H1 (cell line): ENCODE results near the gene SAMM50. TPM values are rescaled to one million over a fixed set of nuclear protein-coding genes. Genes with fewer than 3 reads are reported as not detected.

Experiments used
- CTCF ChIA-PET: fragments of 300-600 bp; sonication (Branson Sonifier 250); formaldehyde crosslinking; loops from one replicate; lab custom pipeline; 2021; ENCODE audit not compliant: partially characterized antibody; lab: Charles Lee
- POLR2A ChIA-PET: fragments of 300-600 bp; sonication (Branson Sonifier 250); formaldehyde crosslinking; loops from one replicate; lab custom pipeline; 2021; ENCODE audit warnings: inconsistent platforms; ENCODE audit not compliant: partially characterized antibody; lab: Charles Lee
- DNase-seq, 2 experiments: peaks; one replicate each; pipeline versions ENCODE4 v3.0.0 to v3.0.0-alpha.2; 2010 to 2022; ENCODE audit warnings: low spot score in 2 of 2, low read depth in 1 of 2, mixed read lengths in 1 of 2
- FAIRE-seq: peaks from 2 replicates; lab custom pipeline; 2011; peaks lifted over from hg19 to GRCh38; lab: Jason Lieb, UNC
- H2AFZ ChIP-seq: 2 replicates; pipeline ENCODE4 v1.8.1; 2012; ENCODE audit warnings: low read length, inconsistent platforms
- H2AK5ac ChIP-seq: 2 replicates; pipeline ENCODE4 v1.6.1; 2013; ENCODE audit warnings: low read depth, low read length
- H2BK120ac ChIP-seq: replicated peaks from 2 replicates; pipeline ENCODE3; 2013; ENCODE audit warnings: low read depth, low read length, inconsistent platforms
- H2BK12ac ChIP-seq: 2 replicates; pipeline ENCODE4 v1.6.1; 2013; ENCODE audit warnings: low read depth, low read length
- H2BK15ac ChIP-seq: 2 replicates; pipeline ENCODE4 v1.6.1; 2013; ENCODE audit warnings: low read length
- H2BK20ac ChIP-seq: 2 replicates; pipeline ENCODE4 v1.6.1; 2013; ENCODE audit warnings: low read length
- H2BK5ac ChIP-seq: 2 replicates; pipeline ENCODE4 v1.6.1; 2013; ENCODE audit warnings: low read depth, low read length
- H3K14ac ChIP-seq: 2 replicates; pipeline ENCODE4 v1.6.1; 2013; ENCODE audit warnings: inconsistent platforms; ENCODE audit not compliant: insufficient read length
- H3K18ac ChIP-seq: 2 replicates; pipeline ENCODE4 v1.6.1; 2013; ENCODE audit warnings: low read length; ENCODE audit errors: extremely low read depth
- H3K23ac ChIP-seq: 2 replicates; pipeline ENCODE4 v1.6.1; 2013; ENCODE audit warnings: inconsistent platforms; ENCODE audit not compliant: insufficient read length
- H3K23me2 ChIP-seq: 2 replicates; pipeline ENCODE4 v1.6.1; 2013; ENCODE audit warnings: low read depth, low read length
- H3K27ac ChIP-seq: 2 replicates; pipeline ENCODE4 v1.6.1; 2011; ENCODE audit warnings: low read depth, low read length, inconsistent platforms
- H3K27me3 ChIP-seq, 4 experiments: replicated peaks in 1 of 4; 1 replicate in 1 of 4; 2 replicates in 3 of 4; pipeline versions ENCODE4 v1.6.1 to v1.8.1; 2011 to 2013; ENCODE audit warnings: low read length in 3 of 4, mild to moderate bottlenecking in 3 of 4, inconsistent platforms in 2 of 4, mixed read lengths in 2 of 4, moderate library complexity in 1 of 4; ENCODE audit not compliant: control insufficient read depth in 3 of 4, insufficient read depth in 3 of 4; ENCODE audit errors: extremely low read depth in 1 of 4
- H3K36me3 ChIP-seq, 4 experiments: 2 replicates each; pipeline versions ENCODE4 v1.6.1 to v1.8.1; 2011 to 2013; ENCODE audit warnings: mild to moderate bottlenecking in 4 of 4, low read length in 3 of 4, moderate library complexity in 2 of 4, control low read depth in 1 of 4, inconsistent platforms in 1 of 4; ENCODE audit not compliant: insufficient read depth in 4 of 4, control insufficient read depth in 2 of 4
- H3K4ac ChIP-seq: replicated peaks from 2 replicates; pipeline ENCODE3; 2013; ENCODE audit warnings: low read length, low read depth, mixed read lengths, inconsistent platforms; ENCODE audit not compliant: insufficient read length
- H3K4me1 ChIP-seq, 4 experiments: replicated peaks in 1 of 4; 1 replicate in 1 of 4; 2 replicates in 3 of 4; pipeline versions ENCODE4 v1.6.1 to v1.8.1; 2011 to 2013; ENCODE audit warnings: low read length in 3 of 4, inconsistent platforms in 2 of 4, mixed read lengths in 1 of 4; ENCODE audit not compliant: insufficient read depth in 4 of 4, control insufficient read depth in 3 of 4
- H3K4me2 ChIP-seq, 2 experiments: 2 replicates each; pipeline versions ENCODE4 v1.6.1 to v1.8.1; 2011 to 2013; ENCODE audit warnings: low read depth in 2 of 2, low read length in 2 of 2, control low read depth in 1 of 2, inconsistent platforms in 1 of 2, mild to moderate bottlenecking in 1 of 2; ENCODE audit not compliant: insufficient read depth in 1 of 2
- H3K4me3 ChIP-seq, 4 experiments: fragments of 200-600, 300-600 bp in 1 of 4; sonication (generic), shearing (Covaris generic), sonication (Bioruptor Twin) in 1 of 4; 2 replicates each; pipeline versions ENCODE4 v1.5.1 to v1.8.1; 2011 to 2016; ENCODE audit warnings: low read length in 4 of 4, low read depth in 3 of 4, control low read depth in 2 of 4, inconsistent platforms in 2 of 4, mild to moderate bottlenecking in 2 of 4, mixed read lengths in 1 of 4, moderate library complexity in 1 of 4; ENCODE audit not compliant: insufficient read depth in 2 of 4; ENCODE audit errors: extremely low read depth in 1 of 4
- H3K56ac ChIP-seq: replicated peaks from 2 replicates; pipeline ENCODE3; 2013; ENCODE audit warnings: low read depth, mild to moderate bottlenecking, mixed read lengths, low read length, inconsistent platforms; ENCODE audit not compliant: insufficient read length
- H3K79me1 ChIP-seq: 2 replicates; pipeline ENCODE4 v1.6.1; 2013; ENCODE audit warnings: low read depth, low read length, control low read depth
- H3K79me2 ChIP-seq, 2 experiments: 2 replicates each; pipeline versions ENCODE4 v1.6.1 to v1.8.1; 2012 to 2013; ENCODE audit warnings: low read length in 2 of 2, mild to moderate bottlenecking in 2 of 2, inconsistent platforms in 1 of 2; ENCODE audit not compliant: insufficient read depth in 2 of 2, control insufficient read depth in 1 of 2
- H3K9ac ChIP-seq, 4 experiments: replicated peaks in 1 of 4; 1 replicate in 1 of 4; 2 replicates in 3 of 4; pipeline versions ENCODE4 v1.6.1 to v1.8.1; 2011 to 2013; ENCODE audit warnings: low read depth in 3 of 4, low read length in 3 of 4, control low read depth in 2 of 4, mild to moderate bottlenecking in 2 of 4, moderate library complexity in 2 of 4, inconsistent platforms in 1 of 4; ENCODE audit errors: extremely low read depth in 1 of 4
- H3K9me3 ChIP-seq, 2 experiments: 2 replicates each; pipeline versions ENCODE4 v1.6.1 to v1.8.1; 2012 to 2013; ENCODE audit warnings: mild to moderate bottlenecking in 2 of 2, moderate library complexity in 2 of 2, control low read depth in 1 of 2, inconsistent platforms in 1 of 2, low read depth in 1 of 2, low read length in 1 of 2, mixed read lengths in 1 of 2; ENCODE audit not compliant: insufficient read depth in 2 of 2
- H4K20me1 ChIP-seq, 2 experiments: replicated peaks in 1 of 2; 2 replicates each; pipeline versions ENCODE3 to v1.8.1; 2011 to 2013; ENCODE audit warnings: inconsistent platforms in 2 of 2, low read length in 2 of 2, mild to moderate bottlenecking in 1 of 2; ENCODE audit not compliant: insufficient read depth in 2 of 2, control insufficient read depth in 1 of 2
- H4K5ac ChIP-seq: 2 replicates; pipeline ENCODE4 v1.6.1; 2013; ENCODE audit warnings: low read length, low read depth, mixed read lengths, inconsistent platforms; ENCODE audit not compliant: insufficient read length
- H4K8ac ChIP-seq: 2 replicates; pipeline ENCODE4 v1.8.0; 2013; ENCODE audit warnings: mild to moderate bottlenecking, moderate library complexity, low read length, inconsistent platforms; ENCODE audit not compliant: insufficient read depth; ENCODE audit errors: extremely low read depth
- H4K91ac ChIP-seq: replicated peaks from 2 replicates; pipeline ENCODE3; 2013; ENCODE audit warnings: low read length, mixed read lengths, inconsistent platforms; ENCODE audit not compliant: insufficient read length
- RXRA ChIP-seq: IDR thresholded peaks from 2 replicates; pipeline ENCODE4 v1.6.1; 2011; ENCODE audit warnings: low read depth, mild to moderate bottlenecking, low read length, moderate library complexity; ENCODE audit not compliant: insufficient read depth
- WGBS, 2 experiments: shearing (Covaris generic) in 1 of 2; methylation state at CpG; one replicate each; pipeline versions ENCODE4 v1.1.6 to v1.1.7; 2013 to 2015; ENCODE audit warnings: low lambda C conversion rate in 2 of 2, mixed read lengths in 2 of 2, inconsistent platforms in 1 of 2, low coverage in 1 of 2, missing lambda C conversion rate in 1 of 2; ENCODE audit not compliant: insufficient replicate concordance in 2 of 2, insufficient coverage in 1 of 2, insufficient read length in 1 of 2; ENCODE audit errors: extremely low coverage in 1 of 2, missing lambda C conversion rate in 1 of 2; 5-methylcytosine and 5-hydroxymethylcytosine counted together
- polyA plus RNA-seq, 7 experiments: library from polyadenylated mRNA; depleted of rRNA in 3 of 7; stranded (reverse) in 5 of 7; unstranded in 2 of 7; fragments of >200 nt in 5 of 7; fragments of 200-250 nt in 2 of 7; gene quantifications; 1 replicate in 5 of 7; 2 replicates in 1 of 7; 4 replicates in 1 of 7; pipeline versions ENCODE4 v1.2.1 to v1.2.3, GENCODE V29; 2011 to 2013; ENCODE audit warnings: missing spikeins in 2 of 7, mixed read lengths in 2 of 7
- total RNA-seq: library from RNA; stranded (reverse); fragmentation: NEBNext Ultra II Directional; extraction: Animal tissue kit (Norgen Biotek cat#: 25700); gene quantifications from 2 replicates; pipeline ENCODE4 v1.2.1, GENCODE V29; 2021
- TF ChIP-seq, protein P1 (sequence below), 3 experiments: IDR thresholded peaks; 1 replicate in 2 of 3; 2 replicates in 1 of 3; pipeline versions ENCODE4 v1.5.1 to v1.6.1; 2011; ENCODE audit warnings: low read length in 3 of 3, mild to moderate bottlenecking in 3 of 3, inconsistent platforms in 2 of 3, low read depth in 1 of 3, moderate library complexity in 1 of 3; ENCODE audit not compliant: insufficient read depth in 1 of 3; ENCODE audit errors: control extremely low read depth in 1 of 3

The SAMM50 gene
- total and polyA plus RNA-seq, 2 of the 8 experiments (the other 6 are each of a cell fraction or from before 2014, with no cell fraction given) = 45.4 to 70.3 TPM

DNA sequence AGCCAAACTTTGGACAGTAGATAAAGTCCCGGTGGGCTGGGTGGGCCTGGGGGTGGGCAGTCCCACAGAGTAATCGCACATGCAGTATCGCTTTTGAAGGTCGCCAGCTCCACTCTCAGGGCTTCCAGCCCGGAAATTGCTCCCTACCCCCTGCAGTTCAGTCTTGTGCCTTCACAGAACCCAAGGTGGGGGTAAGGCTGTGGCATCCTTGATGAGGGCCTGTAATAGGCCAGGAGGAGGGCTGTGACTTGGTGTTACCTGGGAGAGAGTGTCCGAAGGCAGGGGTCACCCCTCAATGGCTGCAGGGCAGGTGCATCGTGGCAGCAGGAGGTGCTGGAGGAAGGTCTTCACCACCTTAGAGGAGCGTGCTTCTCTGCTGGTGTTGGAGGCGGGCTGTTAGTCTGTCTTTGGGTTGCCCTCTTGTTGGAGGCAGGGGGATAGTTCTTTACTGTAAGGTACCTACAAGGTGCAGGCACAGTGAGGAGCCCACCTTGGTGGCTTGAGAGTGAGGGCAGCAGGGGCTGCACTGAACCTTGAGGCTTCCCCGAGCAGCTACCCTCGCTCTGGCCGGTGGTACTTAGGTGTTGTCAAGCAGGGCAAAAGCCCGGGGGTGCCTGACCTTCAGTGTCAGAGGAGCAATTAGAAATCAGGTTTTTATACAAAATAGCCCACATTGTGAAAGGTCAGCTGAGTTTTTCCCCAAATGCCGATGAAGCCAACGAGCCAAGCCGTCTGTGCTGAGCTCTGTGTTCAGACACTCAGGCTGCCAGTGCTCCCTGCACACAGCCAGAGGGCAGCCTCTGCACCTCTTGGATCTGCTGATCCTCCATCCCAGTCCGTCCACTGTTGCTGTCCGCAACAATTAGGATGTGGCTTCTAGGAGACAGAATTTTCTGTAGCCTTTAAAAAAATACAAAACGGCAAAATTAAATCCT lies 21.9 kb downstream of the SAMM50 start:
- no peak overlapping the region for H2BK120ac ChIP-seq
- H2AK5ac ChIP-seq = no peak overlapping the region
- WGBS, 2 experiments = 93% methylated on average over 16 of the region's 19 CpGs; no CpG with 5 or more reads in 1 of the 2 experiments
- ChIA-PET POLR2A (interaction anchor here (0.6 to 1.5 kb wide), 2 partner anchors 16 to 265 kb away, joined by 3 read pairs; no protein-coding TSS in a partner anchor), CTCF (interaction anchor here (1.0 to 2.7 kb wide), 4 partner anchors 17 to 647 kb away, joined by 4 to 12 read pairs (median 5); no protein-coding TSS in a partner anchor)
- no peak overlapping the region for H3K4me2 ChIP-seq
- H3K79me1 ChIP-seq = no peaks in the 10 kb centered on the region
- H3K36me3 ChIP-seq = peaks cover 11 to 55% (median 36%) of the 10 kb centered on the region in 4 experiments; a peak in 6 of 8 replicates
- no peak overlapping the region for H3K27ac ChIP-seq
- TF ChIP-seq, protein P1, sequence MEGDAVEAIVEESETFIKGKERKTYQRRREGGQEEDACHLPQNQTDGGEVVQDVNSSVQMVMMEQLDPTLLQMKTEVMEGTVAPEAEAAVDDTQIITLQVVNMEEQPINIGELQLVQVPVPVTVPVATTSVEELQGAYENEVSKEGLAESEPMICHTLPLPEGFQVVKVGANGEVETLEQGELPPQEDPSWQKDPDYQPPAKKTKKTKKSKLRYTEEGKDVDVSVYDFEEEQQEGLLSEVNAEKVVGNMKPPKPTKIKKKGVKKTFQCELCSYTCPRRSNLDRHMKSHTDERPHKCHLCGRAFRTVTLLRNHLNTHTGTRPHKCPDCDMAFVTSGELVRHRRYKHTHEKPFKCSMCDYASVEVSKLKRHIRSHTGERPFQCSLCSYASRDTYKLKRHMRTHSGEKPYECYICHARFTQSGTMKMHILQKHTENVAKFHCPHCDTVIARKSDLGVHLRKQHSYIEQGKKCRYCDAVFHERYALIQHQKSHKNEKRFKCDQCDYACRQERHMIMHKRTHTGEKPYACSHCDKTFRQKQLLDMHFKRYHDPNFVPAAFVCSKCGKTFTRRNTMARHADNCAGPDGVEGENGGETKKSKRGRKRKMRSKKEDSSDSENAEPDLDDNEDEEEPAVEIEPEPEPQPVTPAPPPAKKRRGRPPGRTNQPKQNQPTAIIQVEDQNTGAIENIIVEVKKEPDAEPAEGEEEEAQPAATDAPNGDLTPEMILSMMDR (IDR thresholded peaks at IDR 0.05; ENCODE audit: control extremely low read depth in 1 of 3, insufficient read depth in 1 of 3, low read depth in 1 of 3, low read length in 3 of 3) = peak in 2 of 3 experiments; percentile 2 to 32; a peak in 2 of 4 replicates
- no peak for TF ChIP-seq RXRA
- H3K23ac ChIP-seq = no peak overlapping the region
- FAIRE-seq = no peak
- H2BK20ac ChIP-seq = no peak overlapping the region
- no peak overlapping the region for H4K8ac ChIP-seq
- no peak overlapping the region for H2BK5ac ChIP-seq
- H2BK15ac ChIP-seq = no peak overlapping the region
- no peaks in the 10 kb centered on the region for H3K9me3 ChIP-seq
- no peak overlapping the region for H2BK12ac ChIP-seq
- H3K4me3 ChIP-seq = no peak overlapping the region
- no peak overlapping the region for H3K56ac ChIP-seq
- no peaks in the 10 kb centered on the region for H3K27me3 ChIP-seq
- no peaks in the 10 kb centered on the region for H3K79me2 ChIP-seq
- peaks cover 3% of the 10 kb centered on the region; the same call in 1 of the 2 replicates for H3K23me2 ChIP-seq
- H3K4me1 ChIP-seq = no peaks in the 10 kb centered on the region
- H4K20me1 ChIP-seq = peaks cover 0 to 3% of the 10 kb centered on the region in 2 experiments
- H3K18ac ChIP-seq = no peak overlapping the region
- H4K91ac ChIP-seq = no peak overlapping the region
- no peak for DNase-seq
- H3K9ac ChIP-seq = no peak overlapping the region
- no peak overlapping the region for H3K4ac ChIP-seq
- no peak overlapping the region for H2AFZ ChIP-seq
- no peak overlapping the region for H3K14ac ChIP-seq
- no peak overlapping the region for H4K5ac ChIP-seq
